Measurements from ENCODE around the gene SCAMP2. TPM values are rescaled to one million over a fixed set of nuclear protein-coding genes. Genes with fewer than 3 reads are reported as not detected.
A peak's percentile ranks its signal among the peaks of the same experiment; 100 is the strongest.

The SCAMP2 gene
- total and polyA plus RNA-seq, 10 of the 15 experiments (the other 5 are each of a cell fraction or from before 2014, with no cell fraction given), result 10.9 to 158 (median 99.6) TPM

Small RNA genes within 50 kb of the gene (microRNA-seq; reads per million reads assigned to microRNA genes)
- gene MIR6882, result 2.4 reads per million, percentile 9 among the genes with 10 or more reads in this experiment

Small RNA genes within 50 kb of the gene (small RNA-seq; reads per million reads assigned to genes)
- gene CPLX3 (not detected), gene MIR6882 (0.74 reads per million, percentile 21 among the genes with 10 or more reads in this experiment)

Other genes starting within 250 kb of the SCAMP2 start
Only the 7 nearest of the 13 such genes appear.
- gene LMAN1L, start 60.5 kb downstream of the SCAMP2 start, total RNA-seq (2014; rRNA removed), result not detected in 2 replicates
- not detected in 2 replicates for gene LMAN1L, start 60.5 kb downstream of the SCAMP2 start, total RNA-seq (2014; rRNA removed; fragmentation: Illumina TruSeq; extraction: Trizol)
- gene LMAN1L, start 60.5 kb downstream of the SCAMP2 start, total RNA-seq (2021), result not detected in 2 replicates
- gene LMAN1L, start 60.5 kb downstream of the SCAMP2 start, polyA plus RNA-seq (2011; rRNA removed), result not detected in 2 replicates
- gene LMAN1L, start 60.5 kb downstream of the SCAMP2 start, polyA plus RNA-seq (2014; fragmentation: Illumina TruSeq; extraction: Trizol), result not detected in 2 replicates
- gene LMAN1L, start 60.5 kb downstream of the SCAMP2 start, polyA plus RNA-seq (2014; fragmentation: Nextera tagmentation; extraction: Ambion mirVana), result not detected
- not detected in 2 replicates for gene LMAN1L, start 60.5 kb downstream of the SCAMP2 start, polyA plus RNA-seq (2014; rRNA removed)
- gene LMAN1L, start 60.5 kb downstream of the SCAMP2 start, polyA plus RNA-seq (2016; fragmentation: Nextera tagmentation; extraction: Ambion mirVana), result not detected
- gene CPLX3, start 46.7 kb downstream of the SCAMP2 start, total RNA-seq (2014; rRNA removed), result 0.11 TPM in 1 of 2 replicates, not detected in the other
- not detected in 2 replicates for gene CPLX3, start 46.7 kb downstream of the SCAMP2 start, total RNA-seq (2014; rRNA removed; fragmentation: Illumina TruSeq; extraction: Trizol)
- not detected in 2 replicates for gene CPLX3, start 46.7 kb downstream of the SCAMP2 start, total RNA-seq (2021)
- gene CPLX3, start 46.7 kb downstream of the SCAMP2 start, polyA plus RNA-seq (2011; rRNA removed), result not detected in 2 replicates
- not detected in 2 replicates for gene CPLX3, start 46.7 kb downstream of the SCAMP2 start, polyA plus RNA-seq (2014; fragmentation: Illumina TruSeq; extraction: Trizol)
- under 1 TPM in 1 of 2 experiments, not detected in 1; 0.02 TPM for gene CPLX3, start 46.7 kb downstream of the SCAMP2 start, polyA plus RNA-seq (2014; fragmentation: Nextera tagmentation; extraction: Ambion mirVana)
- 0.04 TPM in 1 of 2 replicates, not detected in the other for gene CPLX3, start 46.7 kb downstream of the SCAMP2 start, polyA plus RNA-seq (2014; rRNA removed)
- gene CPLX3, start 46.7 kb downstream of the SCAMP2 start, polyA plus RNA-seq (2016; fragmentation: Nextera tagmentation; extraction: Ambion mirVana), result not detected
- gene ULK3, start 30.2 kb downstream of the SCAMP2 start, total RNA-seq (2014; rRNA removed), result 28.2 and 29.4 TPM in 2 replicates
- gene ULK3, start 30.2 kb downstream of the SCAMP2 start, total RNA-seq (2014; rRNA removed; fragmentation: Illumina TruSeq; extraction: Trizol), result 12.3 and 14.1 TPM in 2 replicates
- 27.8 and 31.9 TPM in 2 replicates for gene ULK3, start 30.2 kb downstream of the SCAMP2 start, total RNA-seq (2021)
- 29.7 and 38.8 TPM in 2 replicates for gene ULK3, start 30.2 kb downstream of the SCAMP2 start, polyA plus RNA-seq (2011; rRNA removed)
- gene ULK3, start 30.2 kb downstream of the SCAMP2 start, polyA plus RNA-seq (2014; fragmentation: Illumina TruSeq; extraction: Trizol), result 19.9 and 25.4 TPM in 2 replicates
- gene ULK3, start 30.2 kb downstream of the SCAMP2 start, polyA plus RNA-seq (2014; fragmentation: Nextera tagmentation; extraction: Ambion mirVana), result 1 to 10 TPM in 1 of 2 experiments, under 1 TPM in 1; 0.64 to 1.4 TPM
- 35.3 and 38.9 TPM in 2 replicates for gene ULK3, start 30.2 kb downstream of the SCAMP2 start, polyA plus RNA-seq (2014; rRNA removed)
- 10 to 100 TPM; 26.2 to 28.1 TPM for gene ULK3, start 30.2 kb downstream of the SCAMP2 start, polyA plus RNA-seq (2016; fragmentation: Nextera tagmentation; extraction: Ambion mirVana)
- 48.9 and 52.6 TPM in 2 replicates for gene MPI, start 16.7 kb upstream of the SCAMP2 start, total RNA-seq (2014; rRNA removed)
- 35.2 and 36.2 TPM in 2 replicates for gene MPI, start 16.7 kb upstream of the SCAMP2 start, total RNA-seq (2014; rRNA removed; fragmentation: Illumina TruSeq; extraction: Trizol)
- 41.6 and 44.6 TPM in 2 replicates for gene MPI, start 16.7 kb upstream of the SCAMP2 start, total RNA-seq (2021)
- 33.5 and 68.6 TPM in 2 replicates for gene MPI, start 16.7 kb upstream of the SCAMP2 start, polyA plus RNA-seq (2011; rRNA removed)
- 51.8 and 93.9 TPM in 2 replicates for gene MPI, start 16.7 kb upstream of the SCAMP2 start, polyA plus RNA-seq (2014; fragmentation: Illumina TruSeq; extraction: Trizol)
- gene MPI, start 16.7 kb upstream of the SCAMP2 start, polyA plus RNA-seq (2014; fragmentation: Nextera tagmentation; extraction: Ambion mirVana), result 10 to 100 TPM; 38.3 to 43.6 TPM
- 48.6 and 49.8 TPM in 2 replicates for gene MPI, start 16.7 kb upstream of the SCAMP2 start, polyA plus RNA-seq (2014; rRNA removed)
- 10 to 100 TPM; 35.6 to 43.1 TPM for gene MPI, start 16.7 kb upstream of the SCAMP2 start, polyA plus RNA-seq (2016; fragmentation: Nextera tagmentation; extraction: Ambion mirVana)
- 37.1 and 39.5 TPM in 2 replicates for gene FAM219B, start 33.5 kb upstream of the SCAMP2 start, total RNA-seq (2014; rRNA removed)
- 23.7 and 26.4 TPM in 2 replicates for gene FAM219B, start 33.5 kb upstream of the SCAMP2 start, total RNA-seq (2014; rRNA removed; fragmentation: Illumina TruSeq; extraction: Trizol)
- gene FAM219B, start 33.5 kb upstream of the SCAMP2 start, total RNA-seq (2021), result 41.6 and 53.2 TPM in 2 replicates
- gene FAM219B, start 33.5 kb upstream of the SCAMP2 start, polyA plus RNA-seq (2011; rRNA removed), result 32.3 and 40.9 TPM in 2 replicates
- gene FAM219B, start 33.5 kb upstream of the SCAMP2 start, polyA plus RNA-seq (2014; fragmentation: Illumina TruSeq; extraction: Trizol), result 30.5 and 41.6 TPM in 2 replicates
- gene FAM219B, start 33.5 kb upstream of the SCAMP2 start, polyA plus RNA-seq (2014; fragmentation: Nextera tagmentation; extraction: Ambion mirVana), result 1 to 10 TPM; 7.6 to 8.9 TPM
- 43.2 and 46.6 TPM in 2 replicates for gene FAM219B, start 33.5 kb upstream of the SCAMP2 start, polyA plus RNA-seq (2014; rRNA removed)
- gene FAM219B, start 33.5 kb upstream of the SCAMP2 start, polyA plus RNA-seq (2016; fragmentation: Nextera tagmentation; extraction: Ambion mirVana), result 10 to 100 TPM; 24.2 to 28.2 TPM
- gene COX5A, start 64.7 kb upstream of the SCAMP2 start, total RNA-seq (2014; rRNA removed), result 143 and 156 TPM in 2 replicates
- 316 and 330 TPM in 2 replicates for gene COX5A, start 64.7 kb upstream of the SCAMP2 start, total RNA-seq (2014; rRNA removed; fragmentation: Illumina TruSeq; extraction: Trizol)
- 420 and 445 TPM in 2 replicates for gene COX5A, start 64.7 kb upstream of the SCAMP2 start, total RNA-seq (2021)
- gene COX5A, start 64.7 kb upstream of the SCAMP2 start, polyA plus RNA-seq (2011; rRNA removed), result 365 and 451 TPM in 2 replicates
- 367 and 459 TPM in 2 replicates for gene COX5A, start 64.7 kb upstream of the SCAMP2 start, polyA plus RNA-seq (2014; fragmentation: Illumina TruSeq; extraction: Trizol)
- 100 to 1,000 TPM in 1 of 2 experiments, 10 to 100 TPM in 1; 84.5 to 350 TPM for gene COX5A, start 64.7 kb upstream of the SCAMP2 start, polyA plus RNA-seq (2014; fragmentation: Nextera tagmentation; extraction: Ambion mirVana)
- gene COX5A, start 64.7 kb upstream of the SCAMP2 start, polyA plus RNA-seq (2014; rRNA removed), result 421 and 474 TPM in 2 replicates
- gene COX5A, start 64.7 kb upstream of the SCAMP2 start, polyA plus RNA-seq (2016; fragmentation: Nextera tagmentation; extraction: Ambion mirVana), result 1,000 to 10,000 TPM; 1,175 to 1,218 TPM
- 6.3 and 7.0 TPM in 2 replicates for gene RPP25, start 83.4 kb upstream of the SCAMP2 start, total RNA-seq (2014; rRNA removed)
- 3.1 and 3.5 TPM in 2 replicates for gene RPP25, start 83.4 kb upstream of the SCAMP2 start, total RNA-seq (2014; rRNA removed; fragmentation: Illumina TruSeq; extraction: Trizol)
- 8.1 and 8.9 TPM in 2 replicates for gene RPP25, start 83.4 kb upstream of the SCAMP2 start, total RNA-seq (2021)
- gene RPP25, start 83.4 kb upstream of the SCAMP2 start, polyA plus RNA-seq (2011; rRNA removed), result 0.29 and 0.41 TPM in 2 replicates
- 3.1 and 3.2 TPM in 2 replicates for gene RPP25, start 83.4 kb upstream of the SCAMP2 start, polyA plus RNA-seq (2014; fragmentation: Illumina TruSeq; extraction: Trizol)
- gene RPP25, start 83.4 kb upstream of the SCAMP2 start, polyA plus RNA-seq (2014; fragmentation: Nextera tagmentation; extraction: Ambion mirVana), result 1 to 10 TPM in 1 of 2 experiments, under 1 TPM in 1; 0.63 to 1.8 TPM
- gene RPP25, start 83.4 kb upstream of the SCAMP2 start, polyA plus RNA-seq (2014; rRNA removed), result 5.8 and 7.2 TPM in 2 replicates
- gene RPP25, start 83.4 kb upstream of the SCAMP2 start, polyA plus RNA-seq (2016; fragmentation: Nextera tagmentation; extraction: Ambion mirVana), result 10 to 100 TPM in 1 of 2 experiments, 1 to 10 TPM in 1; 7.4 to 10.8 TPM